Left renal cortex interstitium (tissue), 4 donors: ENCODE measurements around the gene C12orf43. TPM values are rescaled to one million over a fixed set of nuclear protein-coding genes. Genes with fewer than 3 reads are reported as not detected.

Experiments used
- DNase-seq, 4 donors: peaks; one replicate each; pipeline ENCODE4 v3.0.0-alpha.2; 2013; ENCODE audit warnings: low read depth in 4 of 4, low spot score in 2 of 4, missing footprints in 1 of 4
- polyA plus RNA-seq, 4 donors: library from polyadenylated mRNA; unstranded; fragments of 120-200 nt; gene quantifications; one replicate each; pipeline ENCODE4 v1.2.1, GENCODE V29; 2013; ENCODE audit not compliant: insufficient read length in 4 of 4

C12orf43 gene
- polyA plus RNA-seq, 4 donors, result 15.7 to 21.8 (median 19.5) TPM

DNA sequence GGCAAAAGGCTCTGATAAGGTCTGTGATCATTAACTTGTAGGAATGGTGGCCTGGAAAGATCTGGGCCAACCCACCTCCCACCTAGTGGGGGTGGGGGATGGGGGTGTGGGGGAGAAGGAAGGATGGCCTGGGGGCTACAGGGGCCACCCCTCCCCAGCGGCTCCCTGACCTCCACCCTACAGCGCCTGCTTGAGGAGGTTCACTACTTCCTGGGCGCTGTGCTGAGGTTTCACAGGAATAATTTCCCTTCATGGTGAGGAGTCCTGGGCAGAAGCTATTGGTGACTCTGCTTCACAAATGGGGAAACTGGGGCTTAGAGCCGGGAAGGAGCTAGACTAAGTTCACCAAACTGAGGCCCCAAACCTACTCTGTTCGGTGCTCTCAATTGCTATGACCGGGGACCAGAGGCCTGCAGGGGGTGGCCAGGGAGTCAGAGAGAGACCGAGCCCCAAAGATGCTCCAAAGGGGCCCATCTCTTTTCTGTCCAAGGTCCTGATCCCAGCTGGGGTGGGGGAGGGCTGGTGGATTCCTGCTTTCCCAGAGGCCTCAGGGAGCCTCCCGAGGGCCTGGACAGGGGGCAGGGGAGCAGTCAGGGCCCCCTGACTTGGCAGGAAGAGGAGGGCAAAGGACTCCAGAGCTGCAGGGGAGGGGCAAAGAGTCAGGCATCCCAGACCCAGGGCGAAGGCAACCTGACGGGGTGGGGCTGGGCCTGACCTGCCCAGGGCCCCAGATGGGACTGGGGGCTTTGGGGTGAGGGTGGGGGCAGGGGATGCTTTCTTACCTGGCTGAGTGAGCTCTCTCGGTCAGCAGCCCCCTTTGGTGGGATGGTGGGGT is 36.2 kb downstream of the C12orf43 start:
- no peak for DNase-seq

DNA sequence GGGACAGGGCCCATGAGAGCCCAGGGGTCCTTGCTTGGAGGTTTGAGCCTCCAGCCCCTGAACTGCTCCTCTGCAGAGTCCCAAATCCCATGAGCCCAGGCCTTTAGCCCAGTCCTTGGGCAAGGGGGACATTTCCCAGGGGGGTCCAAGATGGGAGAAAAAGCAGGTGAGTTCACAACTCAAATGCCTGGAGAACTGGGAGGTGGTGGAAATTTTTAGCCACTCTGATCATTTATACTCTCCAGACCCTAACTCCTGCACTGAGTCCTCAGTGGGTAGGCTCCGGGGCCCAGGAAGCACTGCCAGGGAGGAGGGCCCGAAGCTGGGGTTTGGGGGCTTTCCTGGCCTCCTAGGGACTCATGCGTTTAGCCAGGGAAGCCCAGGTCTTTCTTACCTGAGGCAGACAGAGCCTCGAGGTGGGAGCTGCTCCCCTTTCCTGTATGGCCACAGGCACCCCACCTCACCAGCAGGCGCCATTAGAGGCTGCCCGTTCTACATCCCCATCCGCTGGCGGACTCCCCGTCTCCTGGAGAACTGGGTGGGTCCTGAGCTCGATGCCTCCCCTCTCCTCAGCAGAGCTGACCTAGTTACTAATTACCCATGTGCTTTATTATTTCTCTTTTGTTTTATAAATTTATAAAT is 36.9 kb downstream of the C12orf43 start:
- DNase-seq, result no peak

DNA sequence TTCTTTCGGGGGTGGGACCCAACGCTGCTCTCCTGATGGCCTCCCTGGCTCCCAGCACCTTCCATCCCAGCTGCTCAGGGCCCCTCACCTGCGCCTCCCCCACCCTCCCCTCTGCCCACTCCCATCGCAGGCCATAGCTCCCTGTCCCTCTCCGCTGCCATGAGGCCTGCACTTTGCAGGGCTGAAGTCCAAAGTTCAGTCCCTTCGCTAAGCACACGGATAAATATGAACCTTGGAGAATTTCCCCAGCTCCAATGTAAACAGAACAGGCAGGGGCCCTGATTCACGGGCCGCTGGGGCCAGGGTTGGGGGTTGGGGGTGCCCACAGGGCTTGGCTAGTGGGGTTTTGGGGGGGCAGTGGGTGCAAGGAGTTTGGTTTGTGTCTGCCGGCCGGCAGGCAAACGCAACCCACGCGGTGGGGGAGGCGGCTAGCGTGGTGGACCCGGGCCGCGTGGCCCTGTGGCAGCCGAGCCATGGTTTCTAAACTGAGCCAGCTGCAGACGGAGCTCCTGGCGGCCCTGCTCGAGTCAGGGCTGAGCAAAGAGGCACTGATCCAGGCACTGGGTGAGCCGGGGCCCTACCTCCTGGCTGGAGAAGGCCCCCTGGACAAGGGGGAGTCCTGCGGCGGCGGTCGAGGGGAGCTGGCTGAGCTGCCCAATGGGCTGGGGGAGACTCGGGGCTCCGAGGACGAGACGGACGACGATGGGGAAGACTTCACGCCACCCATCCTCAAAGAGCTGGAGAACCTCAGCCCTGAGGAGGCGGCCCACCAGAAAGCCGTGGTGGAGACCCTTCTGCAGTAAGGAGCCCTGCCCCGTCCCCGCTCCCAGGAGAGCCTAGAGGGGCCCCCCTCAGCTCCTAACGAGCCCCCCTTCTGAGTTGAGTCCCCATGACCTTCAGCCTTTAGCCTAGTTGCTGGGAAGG is 37.7 kb downstream of the C12orf43 start, which contains the start of gene HNF1A:
Gene HNF1A, plus strand, starts transcription at position 248 of the 924 bp plus-strand sequence. Its CDS starts 226 bp downstream, at position 474.
- DNase-seq, result no peak

DNA sequence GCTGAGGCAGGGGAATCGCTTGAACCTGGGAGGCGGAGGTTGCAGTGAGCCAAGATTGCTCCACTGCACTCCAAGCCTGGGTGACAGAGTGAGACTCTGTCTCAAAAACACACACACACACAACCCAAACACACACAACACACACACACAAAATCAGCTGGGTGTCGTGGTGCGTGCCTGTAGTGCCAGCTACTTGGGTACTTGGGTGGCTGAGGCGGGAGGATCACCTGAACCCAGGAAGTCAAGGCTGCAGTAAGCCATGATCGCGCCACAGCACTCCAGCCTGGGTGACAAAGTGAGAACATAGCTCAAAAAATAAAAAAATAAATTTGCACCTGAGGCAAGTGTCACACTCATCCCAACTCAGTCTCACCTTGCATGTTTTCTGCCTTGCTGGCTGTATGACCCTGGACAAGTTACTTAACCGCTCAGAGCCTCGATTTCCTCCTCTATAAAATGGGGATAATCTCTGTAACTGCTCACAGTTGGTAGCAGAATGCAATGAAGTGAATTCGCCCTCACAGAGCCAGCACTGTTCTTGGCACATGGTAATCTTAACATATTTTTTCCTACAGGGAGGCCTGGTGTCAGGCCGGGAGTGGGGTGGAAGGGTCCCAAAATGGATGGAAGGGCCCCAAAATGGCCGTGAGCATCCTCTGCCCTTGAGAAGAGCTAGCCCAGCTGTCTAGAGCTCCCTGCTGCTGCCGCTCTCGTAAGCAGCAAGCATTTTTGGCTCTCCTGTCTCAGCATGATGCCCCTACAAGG is 38.6 kb downstream of the C12orf43 start:
- DNase-seq, result no peak

DNA sequence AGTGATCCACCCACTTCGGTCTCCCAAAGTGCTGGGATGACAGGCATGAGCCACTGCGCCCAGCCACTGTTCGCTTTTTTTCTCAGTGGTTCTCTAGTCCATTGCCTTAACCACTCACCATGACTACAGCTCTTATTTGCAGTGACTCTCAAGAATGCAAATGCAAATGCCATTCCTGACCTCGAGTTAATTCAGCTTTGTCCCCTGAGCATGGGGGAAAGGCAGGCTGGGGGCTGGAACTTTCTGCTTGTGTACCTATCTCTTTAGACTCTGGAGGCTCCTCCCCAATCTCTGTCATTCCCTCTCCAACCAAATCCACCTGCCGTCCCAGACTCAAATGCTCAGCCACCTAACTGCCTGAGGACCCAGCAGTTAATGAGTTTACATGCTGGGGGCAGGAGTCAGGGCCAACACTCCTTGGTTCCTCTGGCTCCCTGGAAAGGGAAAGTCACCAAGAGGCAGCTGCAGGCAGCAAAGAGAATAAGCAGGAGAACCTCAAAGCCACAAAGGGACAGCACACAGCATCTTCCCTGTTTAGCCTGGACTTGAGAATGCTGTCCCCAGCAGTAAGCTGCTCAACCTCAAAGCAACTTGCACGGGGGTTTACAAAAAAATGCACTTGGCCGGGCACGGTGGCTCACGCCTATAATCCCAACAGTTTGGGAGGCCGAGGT is 43.3 kb downstream of the C12orf43 start:
- peak in 1 of 4 donors; percentile 80 for DNase-seq

DNA sequence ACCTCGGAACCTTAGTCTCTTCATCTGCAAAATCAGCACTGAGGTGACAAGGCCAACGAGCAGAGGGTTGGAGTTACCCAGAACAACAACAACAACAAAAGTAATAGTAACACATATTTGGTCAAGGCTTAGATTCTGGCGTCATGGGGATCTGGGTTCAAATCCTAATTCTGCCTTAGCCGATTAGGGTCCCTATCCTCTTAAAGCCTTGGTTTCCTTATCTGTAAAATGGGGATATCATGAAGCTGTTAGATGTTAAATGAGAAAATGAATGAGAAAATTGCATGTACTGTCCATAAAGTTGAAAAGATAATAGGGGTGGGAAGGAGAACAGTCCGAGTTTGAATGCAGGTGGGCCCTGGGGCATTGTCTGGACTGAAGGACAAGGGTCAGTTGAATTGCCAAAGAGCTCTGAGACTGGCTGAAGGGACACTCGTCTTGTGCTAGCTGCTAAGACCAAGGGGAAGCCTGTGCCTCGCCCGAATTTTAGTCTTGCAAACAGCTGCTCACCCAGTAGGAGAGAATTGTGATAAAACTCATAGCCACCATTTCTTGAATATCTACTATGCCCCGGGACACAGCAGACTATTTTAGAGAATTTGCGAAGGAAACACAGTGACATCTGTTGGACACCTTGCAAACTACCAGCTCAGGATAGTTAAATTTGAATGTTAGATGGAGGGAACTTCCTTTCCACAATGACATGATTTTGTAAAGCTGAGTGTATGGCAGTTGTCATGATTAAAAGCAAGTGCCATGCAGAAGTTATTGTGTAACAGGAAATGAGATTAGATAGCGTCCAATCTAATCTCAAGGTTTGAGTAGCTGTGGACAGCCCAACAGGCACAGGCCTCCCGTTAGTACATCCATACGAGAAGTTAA is 44.7 kb downstream of the C12orf43 start:
- DNase-seq, result peak in 1 of 4 donors; percentile 41

DNA sequence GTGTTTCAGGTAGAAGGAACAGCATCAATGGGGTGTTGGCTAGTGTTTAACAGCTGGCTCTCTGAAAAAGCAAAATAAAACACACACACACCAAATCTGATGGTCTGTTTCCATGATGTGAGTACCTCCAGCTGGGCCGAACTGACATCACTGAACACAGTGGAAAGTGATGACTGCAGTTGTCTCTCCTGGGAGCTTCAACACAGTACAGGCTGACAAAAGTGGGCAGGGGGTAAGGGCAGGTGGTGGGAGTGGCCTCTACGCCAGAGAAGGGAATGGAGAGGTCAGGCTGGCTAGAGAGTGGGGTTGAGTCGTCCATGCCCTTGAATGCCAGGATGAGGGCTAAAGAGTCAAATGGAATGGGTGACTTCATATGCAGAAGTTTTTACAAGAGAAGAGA is 46.0 kb downstream of the C12orf43 start:
- DNase-seq, result no peak

DNA sequence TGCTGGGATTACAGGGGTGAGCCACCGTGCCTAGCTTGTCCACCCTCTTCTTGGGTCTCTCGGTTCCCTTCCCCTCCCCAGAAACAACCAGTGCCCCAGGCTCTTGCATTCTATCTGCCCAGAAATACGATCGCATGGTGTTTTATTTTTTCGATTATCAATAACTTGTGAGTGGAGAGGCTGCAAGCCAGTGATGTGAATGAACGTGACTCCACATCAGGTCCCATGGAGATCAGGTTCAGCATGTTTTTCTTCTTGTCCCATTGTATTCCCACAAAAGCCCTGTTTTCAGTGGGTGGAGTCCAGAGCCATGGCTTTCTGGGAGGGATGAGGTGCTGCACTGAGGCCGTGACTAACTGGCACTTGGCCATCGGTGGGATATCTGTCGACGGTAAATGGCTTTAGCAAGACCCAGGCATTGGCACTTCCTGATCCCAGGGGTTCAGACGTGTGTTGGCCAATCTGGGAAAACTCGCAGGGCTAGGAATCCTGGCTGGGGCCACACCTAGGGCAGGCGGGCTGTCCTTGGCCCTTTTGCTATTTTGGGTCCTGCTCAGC is 50.7 kb downstream of the C12orf43 start:
- no peak for DNase-seq

DNA sequence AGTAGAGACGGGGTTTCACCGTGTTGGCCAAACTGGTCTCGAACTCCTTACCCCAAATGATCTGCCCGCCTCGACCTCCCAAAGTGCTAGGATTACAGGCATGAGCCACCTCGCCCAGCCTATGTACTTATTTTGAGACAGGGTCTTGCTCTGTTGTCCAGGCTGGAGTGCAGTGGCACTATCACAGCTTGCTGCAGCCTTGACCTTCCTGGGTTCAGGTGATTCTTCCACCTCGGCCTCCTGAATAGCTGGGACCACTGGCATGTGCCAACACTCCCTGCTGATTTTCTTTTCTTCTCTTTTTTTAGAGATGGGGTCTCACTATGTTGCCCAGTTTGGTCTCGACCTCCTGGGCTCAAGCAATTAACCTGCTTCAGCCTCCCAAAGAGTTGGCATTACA is 52.0 kb downstream of the C12orf43 start:
- DNase-seq, result no peak

DNA sequence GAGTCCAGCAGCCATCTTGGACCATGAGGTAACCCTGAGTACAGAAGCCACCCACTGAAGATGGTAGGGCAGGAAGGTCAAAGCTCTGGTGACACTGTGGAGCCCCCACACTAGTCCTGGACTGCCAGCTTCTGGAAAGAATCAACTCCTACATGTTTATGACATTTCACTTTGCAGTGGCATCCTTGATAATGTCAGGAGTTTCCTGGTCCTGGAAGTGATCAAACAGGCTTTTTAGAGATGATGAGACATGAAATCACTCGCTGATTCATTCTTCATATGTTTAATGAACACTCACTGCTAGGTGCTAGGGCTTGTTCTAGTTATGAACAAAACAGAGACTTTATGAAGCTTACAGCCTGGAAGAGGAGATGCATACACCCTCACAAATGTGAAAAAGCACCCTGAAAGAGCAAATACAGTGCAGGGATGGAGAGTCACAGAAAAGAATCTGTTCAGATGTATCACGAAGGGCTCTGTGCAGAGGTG is 53.7 kb downstream of the C12orf43 start:
- no peak for DNase-seq

DNA sequence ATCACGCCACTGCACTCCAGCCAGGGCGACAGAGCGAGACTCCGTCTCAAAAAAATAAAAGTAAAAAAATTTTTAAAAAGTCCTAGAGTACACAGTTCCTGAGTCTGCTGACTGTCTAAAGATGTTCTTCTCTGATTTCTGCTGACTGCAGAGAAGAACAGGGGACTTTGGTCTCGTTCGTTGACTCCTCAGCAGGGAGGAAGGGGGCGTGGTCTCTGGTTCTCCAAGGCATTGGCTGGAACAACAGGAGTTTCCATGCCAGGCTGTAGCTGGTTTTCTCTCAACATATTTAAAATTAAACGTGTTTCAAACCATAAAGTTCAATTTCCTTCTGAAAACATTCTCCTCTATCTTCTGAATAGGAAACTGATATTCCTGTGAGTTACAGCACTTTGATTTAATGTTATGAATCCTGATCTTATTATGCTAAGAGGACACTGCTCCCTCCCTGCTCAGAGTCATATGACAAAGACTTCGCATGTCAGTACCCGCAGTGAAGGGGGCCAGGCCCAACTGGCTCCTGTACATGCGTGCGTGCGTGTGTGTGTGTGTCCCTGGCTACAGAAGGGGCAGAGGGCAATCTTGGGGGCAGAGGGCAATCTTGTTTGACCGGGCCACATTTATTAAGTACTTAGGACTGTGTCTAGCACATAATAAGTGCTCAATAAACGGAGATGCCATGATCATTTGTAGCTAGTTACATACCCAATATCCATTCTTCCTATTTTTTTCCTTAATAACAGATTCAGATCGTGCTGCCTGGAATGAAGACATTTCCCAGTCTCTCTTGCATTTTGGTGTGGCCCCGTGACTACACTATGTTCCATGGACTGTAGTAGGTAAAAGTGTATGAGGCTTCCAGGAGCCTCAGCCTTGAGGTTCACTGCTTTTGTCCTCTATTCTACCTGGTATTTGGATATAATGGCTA is 54.4 kb downstream of the C12orf43 start:
- DNase-seq, result no peak

DNA sequence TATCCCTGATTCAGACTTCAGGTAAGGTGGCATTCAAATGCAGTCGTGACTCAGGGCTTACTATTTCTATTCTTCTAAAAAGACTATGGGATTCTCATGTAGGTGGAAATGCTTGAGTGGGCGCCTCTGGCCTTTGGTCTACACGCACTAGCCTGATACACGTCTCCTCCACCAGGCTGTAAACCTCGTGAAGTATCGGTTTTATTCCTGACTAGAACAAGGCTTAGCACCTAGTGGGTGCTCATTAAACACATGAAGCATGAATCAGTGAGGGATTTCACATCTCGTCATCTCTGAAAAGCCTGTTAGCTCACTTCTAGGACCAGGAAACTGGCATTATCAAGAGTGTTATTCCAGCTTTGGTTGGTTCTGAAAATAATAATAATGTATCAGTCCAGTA is 55.6 kb downstream of the C12orf43 start:
- DNase-seq, result no peak

DNA sequence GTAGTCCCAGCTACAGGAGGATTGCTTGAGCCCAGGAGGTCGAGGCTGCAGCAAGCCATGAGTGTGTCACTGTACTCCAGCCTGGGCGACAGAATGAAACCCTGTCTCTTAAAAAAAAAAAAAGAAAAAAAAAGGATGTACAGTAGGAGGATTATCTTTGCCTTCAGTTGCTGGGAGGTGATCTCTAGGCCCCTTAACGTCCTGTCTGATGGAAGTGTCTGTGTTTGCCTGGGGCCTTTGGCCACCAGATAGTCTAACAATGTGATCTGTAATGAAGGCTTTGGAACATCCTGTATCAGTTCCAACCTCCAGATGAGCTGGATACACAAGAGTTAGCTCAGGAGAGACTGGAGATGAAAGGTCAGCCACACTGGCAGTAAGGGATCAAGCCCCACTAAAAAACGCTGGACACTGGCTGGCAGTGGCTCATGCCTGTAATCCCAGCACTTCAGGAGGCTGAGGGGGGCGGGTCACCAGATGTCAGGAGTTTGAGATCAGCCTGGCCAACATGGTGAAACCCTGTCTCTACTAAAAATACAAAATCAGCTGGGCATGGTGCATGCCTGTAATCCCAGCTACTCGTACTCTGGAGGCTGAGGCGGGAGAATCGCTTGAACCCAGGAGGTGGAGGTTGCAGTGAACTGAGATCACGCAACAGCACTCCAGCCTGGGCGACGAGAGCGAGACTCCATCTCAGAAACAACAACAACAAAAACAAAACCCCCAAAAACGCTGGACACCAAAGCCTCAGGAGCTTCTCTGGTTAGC is 57.0 kb downstream of the C12orf43 start:
- no peak for DNase-seq

DNA sequence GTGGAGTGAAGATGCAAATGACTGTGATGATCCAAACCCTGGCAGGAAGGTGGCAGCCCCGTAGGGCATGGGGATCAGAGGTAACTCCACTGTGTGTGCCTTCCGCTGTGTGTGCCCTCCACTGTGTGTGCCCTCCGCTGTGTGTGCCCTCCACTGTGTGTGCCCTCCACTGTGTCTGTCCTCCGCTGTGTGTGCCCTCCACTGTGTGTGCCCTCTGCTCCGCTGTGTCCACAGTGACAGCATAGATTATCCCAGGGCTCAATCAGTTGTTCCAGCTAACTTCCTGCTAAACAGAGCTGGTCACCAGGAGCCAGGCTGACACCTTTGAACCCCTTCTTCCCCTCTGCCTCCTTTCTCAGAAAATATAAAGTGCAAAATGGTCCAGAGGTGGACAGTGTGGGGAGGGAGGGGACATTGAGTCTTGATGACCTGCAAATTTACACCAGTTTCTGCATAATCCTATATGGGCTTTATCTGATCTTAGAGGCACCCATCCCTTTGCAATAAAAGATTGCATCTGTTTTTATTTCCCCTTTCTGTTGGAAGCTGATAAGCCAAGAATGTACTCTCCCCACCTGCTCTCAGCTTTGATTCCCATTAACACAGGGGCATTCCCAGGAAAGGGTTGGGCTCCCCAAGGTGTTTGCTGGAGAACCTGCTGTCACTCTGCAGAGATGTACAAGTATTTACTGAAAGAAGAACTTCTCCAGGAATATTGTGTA is 59.5 kb downstream of the C12orf43 start:
- DNase-seq, result no peak

DNA sequence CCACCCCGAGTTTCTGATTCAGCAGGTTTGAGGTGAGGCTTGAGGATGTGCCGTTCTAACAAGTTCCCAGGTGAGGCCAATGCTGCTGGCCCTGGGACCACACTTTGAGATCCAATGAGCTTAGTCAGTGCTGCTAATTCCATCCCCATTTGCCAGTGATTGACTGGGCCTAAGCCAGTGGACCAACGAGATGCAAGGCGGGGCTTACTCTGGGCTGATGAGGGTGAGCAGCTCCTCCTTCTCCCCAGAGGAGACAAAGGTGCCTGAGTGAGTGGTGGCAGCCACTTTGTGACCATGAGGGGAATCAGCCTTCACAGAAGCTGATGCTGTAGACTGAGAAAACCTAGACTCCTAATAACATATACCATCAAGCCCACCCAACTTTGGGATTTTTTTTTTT is 61.1 kb downstream of the C12orf43 start:
- DNase-seq, result no peak

DNA sequence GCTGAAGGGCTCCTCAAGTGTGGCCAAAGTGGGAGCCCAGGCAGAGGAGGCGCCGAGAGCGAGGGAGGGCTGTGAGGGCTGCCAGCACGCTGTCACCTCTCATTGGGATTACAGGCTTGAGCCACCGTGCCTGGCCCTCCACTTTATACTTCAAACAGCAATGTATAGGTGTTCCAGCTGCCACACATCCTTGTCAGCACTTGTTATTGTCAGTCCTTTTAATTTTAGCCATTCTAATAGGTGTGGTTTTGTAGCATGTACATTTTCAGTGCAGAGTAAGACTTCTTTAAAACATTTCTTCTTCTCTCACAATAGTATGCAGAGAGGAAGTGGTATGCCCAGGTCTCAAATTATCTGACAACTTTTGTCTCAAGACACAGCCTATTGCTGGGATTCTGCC is 65.5 kb downstream of the C12orf43 start:
- DNase-seq, result no peak
